HCT116 (cell line): ENCODE data around the gene MEGF6.

Source experiments
- CEBPB ChIP-seq: IDR thresholded peaks from 2 replicates; pipeline ENCODE4 v1.6.1; 2012; ENCODE audit warnings: low read depth
- FOSL1 ChIP-seq: IDR thresholded peaks from 2 replicates; pipeline ENCODE4 v1.6.1; 2012; ENCODE audit warnings: low read depth
- POLR2A ChIP-seq: IDR thresholded peaks from 2 replicates; pipeline ENCODE4 v1.7.0; 2011; ENCODE audit warnings: borderline replicate concordance; ENCODE audit not compliant: insufficient read depth, insufficient read length; ENCODE audit errors: extremely low read depth
- POLR2AphosphoS5 ChIP-seq: IDR thresholded peaks from 2 replicates; pipeline ENCODE4 v1.6.1; 2011; ENCODE audit warnings: mild to moderate bottlenecking, low read depth, low read length, moderate library complexity
- RAD21 ChIP-seq: IDR thresholded peaks from 2 replicates; pipeline ENCODE4 v1.6.1; 2012; ENCODE audit warnings: low read depth, mild to moderate bottlenecking
- YY1 ChIP-seq: IDR thresholded peaks from 2 replicates; pipeline ENCODE4 v1.6.1; 2011; ENCODE audit warnings: low read length, low read depth, moderate library complexity, mild to moderate bottlenecking; ENCODE audit not compliant: insufficient replicate concordance; ENCODE audit errors: extremely low read depth
- TF ChIP-seq, protein P1 (sequence below), 3 experiments: fragments of 200-600 bp in 1 of 3; sonication (generic) in 1 of 3; IDR thresholded peaks in 2 of 3; conservative IDR thresholded peaks in 1 of 3; 2 replicates each; pipeline ENCODE4 v1.5.1; 2012 to 2017; ENCODE audit warnings: low read depth in 2 of 3, low read length in 2 of 3, antibody characterized with exemption in 1 of 3, borderline replicate concordance in 1 of 3, control low read depth in 1 of 3, mild to moderate bottlenecking in 1 of 3, mixed read lengths in 1 of 3, mixed run types in 1 of 3, moderate library complexity in 1 of 3; ENCODE audit not compliant: insufficient read depth in 1 of 3

DNA sequence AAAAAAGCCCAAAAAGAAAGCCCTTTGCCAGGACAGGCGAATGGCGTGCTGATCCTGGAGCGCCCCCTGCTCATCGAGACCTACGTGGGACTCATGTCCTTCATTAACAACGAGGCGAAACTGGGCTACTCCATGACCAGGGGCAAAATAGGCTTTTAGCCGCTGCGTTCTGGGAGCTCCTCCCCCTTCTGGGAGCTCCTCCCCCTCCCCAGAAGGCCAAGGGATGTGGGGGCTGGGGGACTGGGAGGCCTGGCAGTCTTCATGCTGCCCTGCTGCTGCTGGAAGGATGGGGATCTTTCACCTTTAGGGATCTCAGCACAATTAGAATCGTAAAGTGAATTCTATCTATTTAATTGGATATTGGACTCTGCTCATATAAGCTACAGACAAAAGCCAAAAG lies 17.1 kb upstream of the MEGF6 start:
- TF ChIP-seq, protein P1, sequence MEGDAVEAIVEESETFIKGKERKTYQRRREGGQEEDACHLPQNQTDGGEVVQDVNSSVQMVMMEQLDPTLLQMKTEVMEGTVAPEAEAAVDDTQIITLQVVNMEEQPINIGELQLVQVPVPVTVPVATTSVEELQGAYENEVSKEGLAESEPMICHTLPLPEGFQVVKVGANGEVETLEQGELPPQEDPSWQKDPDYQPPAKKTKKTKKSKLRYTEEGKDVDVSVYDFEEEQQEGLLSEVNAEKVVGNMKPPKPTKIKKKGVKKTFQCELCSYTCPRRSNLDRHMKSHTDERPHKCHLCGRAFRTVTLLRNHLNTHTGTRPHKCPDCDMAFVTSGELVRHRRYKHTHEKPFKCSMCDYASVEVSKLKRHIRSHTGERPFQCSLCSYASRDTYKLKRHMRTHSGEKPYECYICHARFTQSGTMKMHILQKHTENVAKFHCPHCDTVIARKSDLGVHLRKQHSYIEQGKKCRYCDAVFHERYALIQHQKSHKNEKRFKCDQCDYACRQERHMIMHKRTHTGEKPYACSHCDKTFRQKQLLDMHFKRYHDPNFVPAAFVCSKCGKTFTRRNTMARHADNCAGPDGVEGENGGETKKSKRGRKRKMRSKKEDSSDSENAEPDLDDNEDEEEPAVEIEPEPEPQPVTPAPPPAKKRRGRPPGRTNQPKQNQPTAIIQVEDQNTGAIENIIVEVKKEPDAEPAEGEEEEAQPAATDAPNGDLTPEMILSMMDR (IDR thresholded peaks at IDR 0.05 in 2 of 3, conservative IDR thresholded peaks at IDR 0.05 in 1 of 3; ENCODE audit: borderline replicate concordance in 1 of 3, insufficient read depth in 1 of 3, low read depth in 2 of 3, low read length in 2 of 3), result no peak
- TF ChIP-seq CEBPB, result no peak
- no peak for TF ChIP-seq FOSL1
- TF ChIP-seq YY1, result no peak
- no peak; the same call in 1 of the 2 replicates for TF ChIP-seq POLR2AphosphoS5
- no peak for TF ChIP-seq RAD21
- TF ChIP-seq POLR2A, result no peak
